Measurements from ENCODE around the gene MYL10. TPM values are rescaled to one million over a fixed set of nuclear protein-coding genes. Genes with fewer than 3 reads are reported as not detected.

Gene MYL10
- total RNA-seq, 2 donors from 2014 or later = not detected

GRCh38 chr7:101588131-101588935 is 40.8 kb downstream of the MYL10 start:
- H3K27me3 ChIP-seq (replicated peaks; ENCODE audit: insufficient read depth) = no peaks in the 10 kb centered on the region
- TF ChIP-seq CTCF (IDR thresholded peaks at IDR 0.05) = no peak

GRCh38 chr7:101586906-101587677 is 42.0 kb downstream of the MYL10 start:
- no peak for DNase-seq (ENCODE audit: low spot score)
- no peak overlapping the region for H3K27ac ChIP-seq
- ATAC-seq (ENCODE audit: insufficient number of reproducible peaks, low FRiP score, low read depth) = no peak
- no peak overlapping the region for H3K4me3 ChIP-seq
- no peaks in the 10 kb centered on the region for H3K36me3 ChIP-seq
- TF ChIP-seq CTCF (IDR thresholded peaks at IDR 0.05) = no peak
- peaks cover 4% of the 10 kb centered on the region for H3K9me3 ChIP-seq
- no peaks in the 10 kb centered on the region for H3K4me1 ChIP-seq (ENCODE audit: control insufficient read depth in 1 of 2, low read depth in 2 of 2)
- no peaks in the 10 kb centered on the region for H3K27me3 ChIP-seq (replicated peaks; ENCODE audit: insufficient read depth)

More at GRCh38 chr7:101588131-101588935, 40.8 kb downstream of the MYL10 start:
- Histone ChIP-seq H3K9me3 (peaks cover under 1% of the 10 kb centered on the region), H3K4me1 (ENCODE audit: control insufficient read depth in 1 of 2, low read depth in 2 of 2) (no peaks in the 10 kb centered on the region), H3K36me3 (no peaks in the 10 kb centered on the region), H3K4me3 (no peak overlapping the region), H3K27ac (no peak overlapping the region)
- DNase-seq (ENCODE audit: low spot score) = no peak
- ATAC-seq (ENCODE audit: insufficient number of reproducible peaks, low FRiP score, low read depth) = no peak

- ATAC-seq (ENCODE audit: insufficient number of reproducible peaks, low FRiP score, low read depth) = no peak
- no peak for DNase-seq (ENCODE audit: low spot score)
These were observed 42.8 kb downstream of the MYL10 start for GRCh38 chr7:101586078-101586905.

GRCh38 chr7:101582971-101583370 is 46.1 kb downstream of the MYL10 start:
- Histone ChIP-seq H3K4me3 (no peak overlapping the region), H3K9me3 (peaks cover 4% of the 10 kb centered on the region), H3K27me3 (replicated peaks; ENCODE audit: insufficient read depth) (no peaks in the 10 kb centered on the region), H3K4me1 (ENCODE audit: control insufficient read depth in 1 of 2, low read depth in 2 of 2) (no peaks in the 10 kb centered on the region), H3K27ac (no peak overlapping the region), H3K36me3 (no peaks in the 10 kb centered on the region)
- ATAC-seq (ENCODE audit: insufficient number of reproducible peaks, low FRiP score, low read depth) (no peak), DNase-seq (ENCODE audit: low spot score) (no peak)
- no peak for TF ChIP-seq CTCF (IDR thresholded peaks at IDR 0.05)

More at GRCh38 chr7:101586078-101586905, 42.8 kb downstream of the MYL10 start:
- H3K27me3 ChIP-seq (replicated peaks; ENCODE audit: insufficient read depth) = no peaks in the 10 kb centered on the region
- no peaks in the 10 kb centered on the region for H3K4me1 ChIP-seq (ENCODE audit: control insufficient read depth in 1 of 2, low read depth in 2 of 2)
- no peaks in the 10 kb centered on the region for H3K36me3 ChIP-seq
- TF ChIP-seq CTCF (IDR thresholded peaks at IDR 0.05) = no peak
- H3K27ac ChIP-seq = no peak overlapping the region
- no peak overlapping the region for H3K4me3 ChIP-seq
- H3K9me3 ChIP-seq = peaks cover 4% of the 10 kb centered on the region
